Chondrocyte (in vitro differentiated cells): ENCODE data around the gene TAS1R3. TPM values are rescaled to one million over a fixed set of nuclear protein-coding genes. Genes with fewer than 3 reads are reported as not detected.

Source experiments
- DNase-seq: peaks from one replicate; pipeline ENCODE4 v3.0.0; 2021; ENCODE audit warnings: mixed read lengths, low spot score
- H3K27ac Mint-ChIP-seq: one replicate; pipeline ENCODE4 v1.8.0; 2021; ENCODE audit warnings: mild to moderate bottlenecking, moderate library complexity, mixed read lengths; ENCODE audit not compliant: unreplicated experiment
- H3K27me3 Mint-ChIP-seq: 2 replicates; pipeline ENCODE4 v1.8.0; 2021; ENCODE audit warnings: low read depth, mixed read lengths
- H3K36me3 Mint-ChIP-seq: 2 replicates; pipeline ENCODE4 v1.8.0; 2021; ENCODE audit warnings: low read depth, mixed read lengths
- H3K4me1 Mint-ChIP-seq: 2 replicates; pipeline ENCODE4 v1.8.0; 2021; ENCODE audit warnings: low read depth, mild to moderate bottlenecking, mixed read lengths
- H3K4me3 Mint-ChIP-seq: one replicate; pipeline ENCODE4 v1.8.0; 2021; ENCODE audit warnings: mild to moderate bottlenecking, moderate library complexity, mixed read lengths; ENCODE audit not compliant: unreplicated experiment
- H3K9me3 Mint-ChIP-seq: 2 replicates; pipeline ENCODE4 v1.8.0; 2021; ENCODE audit warnings: low read depth, mixed read lengths
- total RNA-seq: library from RNA; stranded (reverse); gene quantifications from 3 replicates; pipeline ENCODE4 v1.2.1, GENCODE V29; 2021
- TF ChIP-seq, protein P1 (sequence below): fragments of 200-600 bp; sonication (generic); IDR thresholded peaks from 2 replicates; pipeline ENCODE4 v1.5.0; 2021; ENCODE audit warnings: antibody characterized with exemption, mild to moderate bottlenecking, moderate library complexity

The TAS1R3 gene
- total RNA-seq, 1 donor from 2014 or later: 0.37 TPM

DNA sequence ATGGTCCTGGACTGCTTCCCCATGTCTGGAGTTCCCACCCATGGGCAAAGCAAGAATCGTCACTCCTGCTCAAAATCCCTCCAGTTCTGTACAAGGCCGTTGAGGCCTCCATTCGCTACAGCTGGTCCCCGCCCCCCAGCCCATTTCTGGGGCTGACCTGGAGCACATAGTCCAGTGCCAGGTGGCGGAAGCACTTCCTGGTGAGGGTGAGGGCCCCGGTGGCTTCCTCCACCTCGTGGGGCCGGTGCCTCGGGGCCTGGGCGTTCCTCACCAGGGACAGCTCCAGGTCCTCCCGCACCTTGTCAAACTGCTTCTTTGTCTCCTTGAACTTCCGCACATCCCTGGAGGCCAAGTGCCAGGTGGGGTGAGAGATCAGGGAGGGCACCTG, 30.7 kb upstream of the TAS1R3 start:
- Mint-ChIP-seq H3K9me3 (no peaks in the 10 kb centered on the region), H3K27ac (no peak overlapping the region), H3K27me3 (no peaks in the 10 kb centered on the region), H3K4me1 (peaks cover 11% of the 10 kb centered on the region), H3K4me3 (no peak overlapping the region), H3K36me3 (no peaks in the 10 kb centered on the region)
- TF ChIP-seq, protein P1, sequence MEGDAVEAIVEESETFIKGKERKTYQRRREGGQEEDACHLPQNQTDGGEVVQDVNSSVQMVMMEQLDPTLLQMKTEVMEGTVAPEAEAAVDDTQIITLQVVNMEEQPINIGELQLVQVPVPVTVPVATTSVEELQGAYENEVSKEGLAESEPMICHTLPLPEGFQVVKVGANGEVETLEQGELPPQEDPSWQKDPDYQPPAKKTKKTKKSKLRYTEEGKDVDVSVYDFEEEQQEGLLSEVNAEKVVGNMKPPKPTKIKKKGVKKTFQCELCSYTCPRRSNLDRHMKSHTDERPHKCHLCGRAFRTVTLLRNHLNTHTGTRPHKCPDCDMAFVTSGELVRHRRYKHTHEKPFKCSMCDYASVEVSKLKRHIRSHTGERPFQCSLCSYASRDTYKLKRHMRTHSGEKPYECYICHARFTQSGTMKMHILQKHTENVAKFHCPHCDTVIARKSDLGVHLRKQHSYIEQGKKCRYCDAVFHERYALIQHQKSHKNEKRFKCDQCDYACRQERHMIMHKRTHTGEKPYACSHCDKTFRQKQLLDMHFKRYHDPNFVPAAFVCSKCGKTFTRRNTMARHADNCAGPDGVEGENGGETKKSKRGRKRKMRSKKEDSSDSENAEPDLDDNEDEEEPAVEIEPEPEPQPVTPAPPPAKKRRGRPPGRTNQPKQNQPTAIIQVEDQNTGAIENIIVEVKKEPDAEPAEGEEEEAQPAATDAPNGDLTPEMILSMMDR: peak; percentile 31
- no peak for DNase-seq

DNA sequence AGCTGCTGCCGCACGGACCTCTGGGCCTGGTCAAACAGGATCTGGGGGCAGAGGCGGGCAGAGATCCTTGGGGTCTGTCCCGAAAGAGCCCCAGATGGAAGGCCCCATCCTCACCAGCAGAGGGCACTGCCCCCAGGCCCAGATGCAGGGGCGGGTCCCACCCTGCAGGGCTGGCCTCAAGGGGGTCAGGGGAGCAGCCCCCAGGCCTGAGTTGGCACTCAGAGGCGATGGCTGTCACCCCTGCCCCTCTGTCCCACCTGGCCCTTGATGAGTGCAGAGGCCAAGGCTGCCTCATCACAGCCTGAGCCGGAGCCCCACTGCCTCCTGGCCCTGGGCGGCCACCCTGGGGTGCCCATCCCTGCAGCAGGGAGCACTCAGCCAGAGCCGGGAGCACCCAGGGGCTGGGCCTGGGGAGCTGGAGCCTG, 29.1 kb upstream of the TAS1R3 start:
- Mint-ChIP-seq H3K27me3 (no peaks in the 10 kb centered on the region), H3K4me1 (peaks cover 28% of the 10 kb centered on the region), H3K27ac (no peak overlapping the region), H3K36me3 (no peaks in the 10 kb centered on the region), H3K4me3 (no peak overlapping the region), H3K9me3 (no peaks in the 10 kb centered on the region)
- TF ChIP-seq, protein P1: peak; percentile 70
- DNase-seq: no peak

DNA sequence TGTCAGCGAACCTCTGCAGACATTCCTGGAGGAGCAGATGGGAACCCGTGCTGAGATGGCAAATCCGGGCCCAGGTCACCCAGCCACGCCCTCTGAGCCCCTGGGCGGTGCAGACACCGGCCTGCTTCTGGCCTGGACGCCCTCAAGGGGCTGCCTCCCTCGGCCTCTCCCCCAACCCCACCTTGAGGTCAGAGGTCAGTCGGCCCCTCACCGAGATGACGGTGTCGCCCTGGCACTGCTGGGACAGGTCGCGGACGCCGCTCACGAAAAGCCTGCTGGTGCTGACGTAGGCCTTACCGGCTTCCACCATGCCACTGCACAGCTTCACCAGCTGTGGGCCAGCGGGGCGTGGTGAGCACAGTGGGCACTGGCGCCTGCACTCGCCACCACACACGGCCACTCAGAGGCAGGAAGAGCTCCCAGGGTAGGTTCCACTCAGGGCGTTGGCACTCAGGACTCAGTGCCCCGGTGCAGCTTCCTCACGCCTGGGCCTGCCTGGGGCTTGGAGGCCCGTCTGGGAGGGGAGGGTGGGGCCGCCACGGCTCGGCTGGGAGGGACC, 28.1 kb upstream of the TAS1R3 start:
- Mint-ChIP-seq H3K36me3 (no peaks in the 10 kb centered on the region), H3K27me3 (no peaks in the 10 kb centered on the region), H3K27ac (no peak overlapping the region), H3K4me1 (peaks cover 30% of the 10 kb centered on the region), H3K4me3 (no peak overlapping the region), H3K9me3 (no peaks in the 10 kb centered on the region)
- TF ChIP-seq, protein P1: no peak
- no peak for DNase-seq

DNA sequence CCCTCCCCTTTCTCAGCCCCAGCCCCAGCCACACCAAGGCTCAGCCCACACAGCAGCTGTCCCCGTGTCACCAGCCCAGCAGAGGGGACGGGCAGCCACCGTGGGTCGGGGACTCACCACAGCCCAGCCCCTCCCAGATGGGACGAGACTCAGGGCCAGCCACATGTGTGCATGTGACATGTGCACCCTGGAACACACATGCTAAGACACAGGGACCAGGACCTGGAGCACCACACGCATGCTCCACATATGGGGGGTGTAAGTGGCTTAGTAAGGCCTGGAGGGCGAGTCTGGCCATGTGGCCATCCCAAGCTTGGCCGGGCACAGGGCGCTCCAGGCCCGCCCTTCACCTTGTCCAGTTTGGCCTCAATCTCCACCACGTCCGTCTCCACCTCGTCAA, 27.3 kb upstream of the TAS1R3 start:
- Mint-ChIP-seq H3K27me3 (no peaks in the 10 kb centered on the region), H3K27ac (no peak overlapping the region), H3K4me1 (peaks cover 30% of the 10 kb centered on the region), H3K4me3 (no peak overlapping the region), H3K36me3 (no peaks in the 10 kb centered on the region), H3K9me3 (no peaks in the 10 kb centered on the region)
- TF ChIP-seq, protein P1: no peak
- DNase-seq: no peak

DNA sequence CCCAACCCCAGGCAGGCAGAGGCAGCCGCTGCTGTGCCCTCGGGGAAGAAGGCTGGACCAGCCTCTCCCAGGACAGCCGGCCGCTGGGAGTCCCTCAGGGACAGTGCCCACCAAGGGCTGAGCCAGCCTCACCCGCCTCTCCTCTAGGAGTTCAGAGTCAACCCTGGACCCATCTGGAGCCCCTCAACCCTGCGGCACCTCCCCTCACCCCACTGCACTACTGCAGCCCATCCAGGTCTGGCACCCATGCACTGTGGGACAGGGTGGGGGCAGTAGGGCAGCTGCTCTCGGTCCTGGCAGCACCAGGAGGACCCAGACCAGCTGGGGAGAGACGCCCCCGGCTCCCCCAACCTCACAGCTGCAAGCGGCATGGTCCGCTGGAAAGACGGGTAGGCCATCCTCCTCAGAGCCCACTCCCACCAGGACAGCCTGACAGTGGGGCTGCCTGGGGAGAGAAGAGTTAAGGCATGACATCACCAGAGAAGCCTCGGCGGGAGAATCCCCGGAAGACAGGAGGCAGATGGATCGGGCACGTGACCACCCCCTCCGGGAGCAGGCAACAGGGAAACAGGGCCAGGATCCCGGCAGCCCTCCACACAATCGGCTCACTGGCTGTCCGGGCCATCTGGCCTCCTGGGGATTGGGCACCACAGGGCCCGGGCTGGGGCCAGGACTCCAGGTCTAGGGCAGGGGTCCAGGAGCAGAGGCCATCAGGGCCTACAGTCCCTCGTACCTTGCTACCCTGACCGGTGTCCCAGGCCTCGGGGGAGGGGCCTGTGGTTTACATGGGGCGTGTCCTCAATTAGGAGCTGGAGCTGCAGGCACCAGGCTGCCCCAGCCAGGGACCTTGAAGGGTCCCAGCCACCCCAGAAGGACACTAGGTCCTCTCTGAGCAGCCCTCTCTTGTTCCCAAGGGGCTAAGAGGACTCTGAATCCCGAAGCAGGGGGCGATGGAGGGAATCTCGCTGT, 26.5 kb upstream of the TAS1R3 start:
- TF ChIP-seq, protein P1: no peak
- Mint-ChIP-seq H3K27ac (peak overlapping the region; percentile 68), H3K9me3 (no peaks in the 10 kb centered on the region), H3K27me3 (no peaks in the 10 kb centered on the region), H3K4me1 (peaks cover 30% of the 10 kb centered on the region), H3K36me3 (no peaks in the 10 kb centered on the region), H3K4me3 (peak overlapping the region; percentile 82)
- no peak for DNase-seq
